Activated naive CD8-positive, alpha-beta T cell treated with anti-CD3 and anti-CD28 coated beads, Interleukin-2, amount 10 ng/mL, durations not matched to agents 7 days and 5 days (primary cell): ENCODE results near the gene TRHDE. TPM values are rescaled to one million over a fixed set of nuclear protein-coding genes. Genes with fewer than 3 reads are reported as not detected.

Experiments used
- ATAC-seq: fragments of 150-1000 bp; cut with Tn5 transposase; one replicate; pipeline ENCODE4 v1.10.0; 2021; ENCODE audit warnings: low read depth, moderate library complexity
- POLR2A ChIA-PET: fragments of 350-600 bp; sonication (Branson Sonifier 250); formaldehyde crosslinking; loops from one replicate; lab custom pipeline; 2021; ENCODE audit warnings: antibody characterized with exemption; lab: Charles Lee
- DNase-seq: peaks from one replicate; pipeline ENCODE4 v3.0.0; 2021
- H3K27ac Mint-ChIP-seq: one replicate; pipeline ENCODE4 v1.8.0; 2022; ENCODE audit warnings: mild to moderate bottlenecking, mixed read lengths
- H3K27me3 Mint-ChIP-seq: one replicate; pipeline ENCODE4 v1.8.0; 2022; ENCODE audit warnings: mild to moderate bottlenecking, moderate library complexity, mixed read lengths
- H3K36me3 Mint-ChIP-seq: one replicate; pipeline ENCODE4 v1.8.0; 2021; ENCODE audit warnings: mild to moderate bottlenecking, mixed read lengths
- H3K4me1 Mint-ChIP-seq: one replicate; pipeline ENCODE4 v1.8.0; 2021; ENCODE audit warnings: mixed read lengths
- H3K4me3 Mint-ChIP-seq: one replicate; pipeline ENCODE4 v1.8.0; 2022; ENCODE audit warnings: mild to moderate bottlenecking, moderate library complexity, mixed read lengths
- H3K9me3 Mint-ChIP-seq: one replicate; pipeline ENCODE4 v1.8.0; 2021; ENCODE audit warnings: mixed read lengths
- total RNA-seq, 2 experiments: library from RNA; stranded (reverse); gene quantifications; one replicate each; pipeline ENCODE4 v1.2.3, GENCODE V29; 2021

Gene TRHDE
- total RNA-seq, 2 experiments from 2014 or later, result not detected

DNA sequence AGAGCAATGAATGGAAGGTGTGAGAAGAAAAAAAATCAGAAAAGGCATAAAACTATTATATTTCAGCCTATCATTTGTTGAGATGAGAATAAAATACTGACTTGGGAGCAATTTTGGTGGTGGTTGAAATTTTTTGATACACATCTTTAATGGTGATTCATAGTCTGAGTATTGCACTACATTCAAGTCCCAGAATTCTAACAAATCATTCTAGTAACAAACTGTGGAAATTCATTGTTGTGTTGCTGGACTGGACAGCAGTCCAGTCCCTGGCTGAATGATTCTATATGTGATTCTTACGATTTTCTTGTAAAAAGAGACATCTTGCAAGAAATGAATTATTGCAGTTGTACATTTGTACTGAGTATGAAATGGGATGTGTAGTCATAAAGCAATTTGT is 268.6 kb downstream of the TRHDE start:
- ATAC-seq (no peak), DNase-seq (no peak)
- POLR2A ChIA-PET, result no interaction called here
- Mint-ChIP-seq H3K27me3 (no peaks in the 10 kb centered on the region), H3K4me1 (no peaks in the 10 kb centered on the region), H3K27ac (no peak overlapping the region), H3K9me3 (peaks cover 2% of the 10 kb centered on the region), H3K4me3 (no peak overlapping the region), H3K36me3 (no peaks in the 10 kb centered on the region)

GRCh38 chr12:72543777-72544467 is 271.8 kb downstream of the TRHDE start:
- Mint-ChIP-seq H3K27ac (no peak overlapping the region), H3K36me3 (no peaks in the 10 kb centered on the region), H3K27me3 (no peaks in the 10 kb centered on the region), H3K4me1 (no peaks in the 10 kb centered on the region), H3K4me3 (no peak overlapping the region), H3K9me3 (peaks cover under 1% of the 10 kb centered on the region)
- ATAC-seq (no peak), DNase-seq (no peak)
- POLR2A ChIA-PET, result no interaction called here

GRCh38 chr12:72546106-72546505 is 273.9 kb downstream of the TRHDE start:
- no peaks in the 10 kb centered on the region for H3K9me3 Mint-ChIP-seq
- DNase-seq (no peak), ATAC-seq (no peak)
- H3K27ac Mint-ChIP-seq, result no peak overlapping the region
- H3K27me3 Mint-ChIP-seq, result no peaks in the 10 kb centered on the region
- no peaks in the 10 kb centered on the region for H3K36me3 Mint-ChIP-seq
- H3K4me1 Mint-ChIP-seq, result no peaks in the 10 kb centered on the region
- H3K4me3 Mint-ChIP-seq, result no peak overlapping the region
- POLR2A ChIA-PET, result no interaction called here

DNA sequence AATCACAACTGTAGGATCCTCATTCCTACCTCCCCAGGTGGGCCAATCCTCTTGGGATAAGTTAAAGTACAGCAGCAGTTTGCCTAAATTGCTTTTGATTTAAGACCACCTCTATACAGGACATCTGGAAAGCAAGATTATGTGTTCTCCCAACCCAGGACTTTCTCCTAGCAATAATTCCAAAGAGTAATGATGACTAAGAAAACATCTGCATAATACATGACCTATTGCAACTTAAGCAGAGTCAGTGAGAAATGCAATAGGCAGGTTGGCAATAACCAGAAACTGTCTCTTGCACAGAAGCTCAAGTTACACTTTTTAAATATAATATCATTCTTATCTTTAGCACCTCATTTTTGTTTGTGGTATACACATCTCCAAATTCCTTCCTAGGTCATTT is 275.4 kb downstream of the TRHDE start:
- H3K27ac Mint-ChIP-seq, result no peak overlapping the region
- no peak overlapping the region for H3K4me3 Mint-ChIP-seq
- no peaks in the 10 kb centered on the region for H3K36me3 Mint-ChIP-seq
- ATAC-seq, result no peak
- POLR2A ChIA-PET, result no interaction called here
- no peaks in the 10 kb centered on the region for H3K27me3 Mint-ChIP-seq
- no peak for DNase-seq
- H3K4me1 Mint-ChIP-seq, result no peaks in the 10 kb centered on the region
- H3K9me3 Mint-ChIP-seq, result peaks cover 3% of the 10 kb centered on the region

GRCh38 chr12:72549184-72549583 is 277.0 kb downstream of the TRHDE start:
- DNase-seq (no peak), ATAC-seq (no peak)
- POLR2A ChIA-PET, result no interaction called here
- H3K4me3 Mint-ChIP-seq, result no peak overlapping the region
- no peaks in the 10 kb centered on the region for H3K27me3 Mint-ChIP-seq
- no peaks in the 10 kb centered on the region for H3K36me3 Mint-ChIP-seq
- no peak overlapping the region for H3K27ac Mint-ChIP-seq
- no peaks in the 10 kb centered on the region for H3K4me1 Mint-ChIP-seq
- H3K9me3 Mint-ChIP-seq, result peaks cover 3% of the 10 kb centered on the region

DNA sequence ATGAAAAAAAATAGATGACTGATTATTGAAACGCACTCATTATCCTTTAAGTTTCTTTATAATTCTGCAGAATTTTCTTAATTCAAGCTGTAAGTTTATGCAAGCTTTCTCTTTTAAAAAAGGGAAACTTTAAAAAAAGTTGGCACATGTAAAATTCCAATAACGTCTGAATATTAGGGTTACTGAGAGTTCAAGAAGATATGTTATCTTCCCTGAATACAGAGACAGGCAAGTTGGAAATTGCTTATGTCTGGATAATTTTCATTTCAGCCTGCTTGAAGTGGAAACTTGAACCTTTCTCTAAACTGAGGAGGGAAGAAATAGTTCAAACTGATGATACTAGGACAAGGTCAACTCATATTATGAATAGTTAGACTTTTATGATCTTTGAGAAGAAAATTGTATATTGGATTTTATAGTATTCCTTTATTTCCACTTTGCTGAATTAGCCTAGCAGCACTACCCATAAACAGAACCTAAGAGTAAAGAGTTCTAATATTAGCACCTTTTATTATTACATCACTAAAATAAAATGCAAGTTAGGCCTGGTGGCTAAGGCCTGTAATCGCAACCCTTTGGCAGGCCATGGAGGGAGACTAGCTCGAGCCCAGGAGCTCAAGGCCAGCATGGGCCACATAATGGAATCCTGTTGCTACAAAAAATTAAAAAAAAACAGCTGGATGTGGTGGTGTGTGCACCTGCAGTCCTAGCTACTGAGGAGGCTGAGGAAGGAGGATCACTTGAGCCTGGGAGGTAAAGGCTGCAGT is 288.0 kb downstream of the TRHDE start:
- ATAC-seq, result no peak
- POLR2A ChIA-PET, result no interaction called here
- H3K9me3 Mint-ChIP-seq, result no peaks in the 10 kb centered on the region
- no peaks in the 10 kb centered on the region for H3K4me1 Mint-ChIP-seq
- H3K27me3 Mint-ChIP-seq, result no peaks in the 10 kb centered on the region
- no peaks in the 10 kb centered on the region for H3K36me3 Mint-ChIP-seq
- no peak overlapping the region for H3K4me3 Mint-ChIP-seq
- H3K27ac Mint-ChIP-seq, result no peak overlapping the region
- DNase-seq, result no peak

GRCh38 chr12:72570601-72571000 is 298.4 kb downstream of the TRHDE start:
- no peaks in the 10 kb centered on the region for H3K36me3 Mint-ChIP-seq

DNA sequence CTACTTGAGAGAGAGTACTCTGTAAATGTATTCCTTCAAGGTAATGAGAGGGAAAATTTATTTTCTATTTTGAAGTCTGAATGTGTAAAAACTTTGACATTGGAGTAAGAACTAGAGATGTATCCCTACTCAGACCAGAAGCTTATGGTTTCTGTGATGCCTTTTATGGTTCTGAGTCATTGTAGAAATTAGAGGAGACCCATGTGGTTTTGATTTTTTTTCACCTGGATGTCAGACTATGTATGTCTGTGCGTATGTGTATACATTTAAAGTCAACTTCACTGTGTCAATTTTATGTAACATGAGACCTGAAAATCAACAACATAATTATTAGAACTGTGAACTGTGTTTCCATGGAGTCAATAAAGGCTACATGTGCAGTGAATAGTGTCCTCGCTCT is 302.0 kb downstream of the TRHDE start:
- no peak for ATAC-seq
- H3K4me1 Mint-ChIP-seq, result no peaks in the 10 kb centered on the region

More at GRCh38 chr12:72570601-72571000, 298.4 kb downstream of the TRHDE start:
- H3K27ac Mint-ChIP-seq, result no peak overlapping the region
- no peak overlapping the region for H3K4me3 Mint-ChIP-seq
- ATAC-seq (no peak), DNase-seq (no peak)
- no peaks in the 10 kb centered on the region for H3K27me3 Mint-ChIP-seq
- no peaks in the 10 kb centered on the region for H3K4me1 Mint-ChIP-seq
- H3K9me3 Mint-ChIP-seq, result no peaks in the 10 kb centered on the region
- POLR2A ChIA-PET, result no interaction called here

DNA sequence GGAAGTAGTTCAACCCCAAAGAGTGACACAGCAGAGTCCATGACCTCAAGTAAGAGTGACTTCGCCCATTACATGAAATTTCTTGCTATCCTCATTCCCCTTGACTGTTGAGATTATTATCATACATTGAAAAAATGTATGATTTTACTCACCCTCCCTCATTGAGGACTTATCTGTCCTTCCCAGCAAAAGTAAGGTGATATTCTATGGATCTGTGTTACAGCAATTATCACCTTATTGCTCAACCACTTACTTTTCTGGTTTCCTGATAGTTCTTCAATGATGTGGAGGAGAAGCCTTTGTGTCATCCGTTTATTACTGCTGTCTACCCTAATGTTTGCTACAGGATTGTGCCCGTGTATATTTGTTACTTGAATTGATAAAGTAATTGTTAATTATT is 306.2 kb downstream of the TRHDE start:
- Mint-ChIP-seq H3K4me3 (no peak overlapping the region), H3K36me3 (no peaks in the 10 kb centered on the region), H3K9me3 (no peaks in the 10 kb centered on the region), H3K4me1 (no peaks in the 10 kb centered on the region), H3K27ac (no peak overlapping the region), H3K27me3 (no peaks in the 10 kb centered on the region)
- DNase-seq (no peak), ATAC-seq (no peak)
- POLR2A ChIA-PET, result no interaction called here

More for the DNA sequence above, 302.0 kb downstream of the TRHDE start:
- no peak overlapping the region for H3K27ac Mint-ChIP-seq
- no peaks in the 10 kb centered on the region for H3K9me3 Mint-ChIP-seq
- DNase-seq, result no peak
- no peaks in the 10 kb centered on the region for H3K36me3 Mint-ChIP-seq
- no peak overlapping the region for H3K4me3 Mint-ChIP-seq
- POLR2A ChIA-PET, result no interaction called here
- H3K27me3 Mint-ChIP-seq, result no peaks in the 10 kb centered on the region

- POLR2A ChIA-PET, result no interaction called here
- no peaks in the 10 kb centered on the region for H3K27me3 Mint-ChIP-seq
- H3K36me3 Mint-ChIP-seq, result no peaks in the 10 kb centered on the region
- peaks cover 4% of the 10 kb centered on the region for H3K9me3 Mint-ChIP-seq
- H3K27ac Mint-ChIP-seq, result no peak overlapping the region
- ATAC-seq, result no peak
- no peak overlapping the region for H3K4me3 Mint-ChIP-seq
- no peak for DNase-seq
- no peaks in the 10 kb centered on the region for H3K4me1 Mint-ChIP-seq
These were observed 314.3 kb downstream of the TRHDE start for GRCh38 chr12:72586456-72586855.

- ATAC-seq (no peak), DNase-seq (no peak)
- H3K36me3 Mint-ChIP-seq, result no peaks in the 10 kb centered on the region
- POLR2A ChIA-PET, result no interaction called here
- H3K4me3 Mint-ChIP-seq, result no peak overlapping the region
- no peaks in the 10 kb centered on the region for H3K27me3 Mint-ChIP-seq
- no peak overlapping the region for H3K27ac Mint-ChIP-seq
- peaks cover 5% of the 10 kb centered on the region for H3K9me3 Mint-ChIP-seq
- H3K4me1 Mint-ChIP-seq, result no peaks in the 10 kb centered on the region
These were observed 330.4 kb downstream of the TRHDE start for GRCh38 chr12:72602581-72602980.

DNA sequence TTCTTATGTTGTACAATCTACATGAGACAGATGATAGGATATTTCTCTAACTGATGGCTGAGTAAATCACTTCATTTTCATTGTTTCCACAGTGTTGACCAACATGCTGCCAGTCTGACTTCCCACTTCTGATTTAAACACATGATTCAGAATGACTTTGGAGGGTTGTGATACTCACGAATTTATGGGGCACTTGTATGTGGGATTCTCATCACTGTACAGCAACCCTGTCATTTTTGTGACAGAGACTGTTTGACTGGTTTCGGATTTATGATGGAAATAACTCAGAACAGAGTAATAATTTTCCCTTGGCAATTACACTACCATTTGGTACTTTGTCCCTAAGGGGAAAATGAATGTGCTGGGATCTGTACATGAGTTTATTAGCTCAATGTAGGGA is 333.8 kb downstream of the TRHDE start:
- POLR2A ChIA-PET, result no interaction called here
- Mint-ChIP-seq H3K27ac (no peak overlapping the region), H3K27me3 (no peaks in the 10 kb centered on the region), H3K36me3 (no peaks in the 10 kb centered on the region), H3K4me1 (no peaks in the 10 kb centered on the region), H3K9me3 (peaks cover 5% of the 10 kb centered on the region), H3K4me3 (no peak overlapping the region)
- DNase-seq (no peak), ATAC-seq (no peak)

DNA sequence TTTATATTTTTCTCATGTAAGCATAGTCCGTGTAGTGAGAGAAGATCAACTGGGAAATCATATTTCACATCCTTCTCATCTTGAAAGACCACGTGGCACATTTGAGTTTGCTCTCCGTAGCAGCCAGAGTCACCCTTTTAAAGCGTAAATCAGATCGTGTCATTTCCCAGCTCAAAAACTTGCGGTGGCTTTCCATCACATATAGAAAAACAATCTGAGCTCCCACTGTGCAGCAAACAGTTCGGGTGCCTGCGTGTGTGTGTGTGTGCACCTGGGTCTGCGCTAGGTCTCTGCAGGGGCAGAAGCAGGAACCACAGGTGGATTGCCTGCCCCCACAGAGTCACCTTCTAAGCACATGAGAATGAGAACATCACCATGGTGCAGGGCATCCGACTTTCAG is 338.2 kb downstream of the TRHDE start:
- Mint-ChIP-seq H3K4me3 (no peak overlapping the region), H3K27me3 (no peaks in the 10 kb centered on the region), H3K36me3 (no peaks in the 10 kb centered on the region), H3K9me3 (peaks cover 2% of the 10 kb centered on the region), H3K27ac (no peak overlapping the region), H3K4me1 (no peaks in the 10 kb centered on the region)
- ATAC-seq (no peak), DNase-seq (no peak)
- POLR2A ChIA-PET, result no interaction called here

DNA sequence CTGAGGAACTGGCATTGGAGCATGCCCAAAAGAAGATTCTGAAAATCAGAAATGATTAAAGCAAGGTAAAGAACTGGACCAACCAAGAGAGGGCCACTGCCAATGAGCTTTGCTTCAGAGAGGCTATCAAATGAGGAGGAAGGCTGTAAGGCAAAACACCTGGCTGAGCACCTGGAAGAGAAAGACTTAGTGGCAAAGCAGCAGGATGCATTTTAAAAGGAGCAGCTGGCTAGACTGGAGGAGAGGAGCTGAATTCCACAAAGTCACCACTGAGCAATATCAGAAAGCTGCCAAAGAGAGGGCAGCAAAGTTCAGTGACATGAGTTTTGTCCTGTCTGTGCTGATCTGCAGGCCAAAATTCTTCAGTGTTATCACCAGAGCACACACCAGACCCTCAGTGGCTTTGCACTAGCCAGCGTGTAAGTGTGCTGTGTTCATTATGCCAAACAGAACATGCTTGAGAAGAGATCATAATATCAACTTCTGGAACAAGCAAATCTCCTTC is 338.7 kb downstream of the TRHDE start:
- no peak overlapping the region for H3K27ac Mint-ChIP-seq
- no peak for ATAC-seq
- peaks cover 2% of the 10 kb centered on the region for H3K9me3 Mint-ChIP-seq
- no peak overlapping the region for H3K4me3 Mint-ChIP-seq
- POLR2A ChIA-PET, result no interaction called here
- H3K36me3 Mint-ChIP-seq, result no peaks in the 10 kb centered on the region
- no peaks in the 10 kb centered on the region for H3K27me3 Mint-ChIP-seq
- DNase-seq, result no peak
- no peaks in the 10 kb centered on the region for H3K4me1 Mint-ChIP-seq
